ENCODE data around the gene MAP2K1.
"Not testable (repeated sequence)": the region's sequence is repeated elsewhere in the genome, so short reads cannot be mapped to it uniquely, and the experiment has no call there.

The MAP2K1 gene

GRCh38 chr15:66481107-66481856 lies 94.6 kb downstream of the MAP2K1 start:
- DNase-seq: no peak

GRCh38 chr15:66482539-66482938 lies 95.8 kb downstream of the MAP2K1 start:
- no peak for DNase-seq

GRCh38 chr15:66483131-66483566 lies 96.4 kb downstream of the MAP2K1 start:
- no peak for DNase-seq

GRCh38 chr15:66484539-66485112 lies 97.9 kb downstream of the MAP2K1 start:
- no peak for DNase-seq

- DNase-seq: no peak
Measured at GRCh38 chr15:66486887-66487286, 100.2 kb downstream of the MAP2K1 start.

GRCh38 chr15:66488525-66488924 lies 101.8 kb downstream of the MAP2K1 start:
- no peak for DNase-seq

- no peak for DNase-seq
Measured at GRCh38 chr15:66489179-66489791, 102.6 kb downstream of the MAP2K1 start.

- DNase-seq: no peak
Measured at GRCh38 chr15:66491846-66492245, 105.1 kb downstream of the MAP2K1 start.

- DNase-seq: no peak
Measured at GRCh38 chr15:66494262-66494661, 107.5 kb downstream of the MAP2K1 start.

GRCh38 chr15:66496951-66497501 lies 110.3 kb downstream of the MAP2K1 start:
- DNase-seq: no peak

- DNase-seq: peak; percentile 99
Measured at GRCh38 chr15:66497502-66498455, 111.1 kb downstream of the MAP2K1 start, which contains the start of gene SNAPC5. SNAPC5 (minus strand) TSS chr15:66497762; CDS start chr15:66497731, 31 bp downstream.

GRCh38 chr15:66498501-66499386 lies 112.0 kb downstream of the MAP2K1 start:
- DNase-seq: no peak

GRCh38 chr15:66500346-66500745 lies 113.6 kb downstream of the MAP2K1 start:
- DNase-seq: not testable (repeated sequence)

- no peak for DNase-seq
Measured at GRCh38 chr15:66502491-66502890, 115.8 kb downstream of the MAP2K1 start.

GRCh38 chr15:66503041-66503648 lies 116.4 kb downstream of the MAP2K1 start:
- DNase-seq: not testable (repeated sequence)

- DNase-seq: no peak
Measured at GRCh38 chr15:66503780-66504562, 117.3 kb downstream of the MAP2K1 start.

- peak; percentile 69 to 72 for DNase-seq
Measured at GRCh38 chr15:66504563-66505429, 118.1 kb downstream of the MAP2K1 start, which contains the start of the genes RPL4 and ZWILCH. RPL4 (minus strand) TSS chr15:66504855; CDS start chr15:66504790, 65 bp downstream. ZWILCH (plus strand) TSS chr15:66505326; CDS start chr15:66505339, 13 bp downstream.

- DNase-seq: no peak
Measured at GRCh38 chr15:66505430-66505811, 118.7 kb downstream of the MAP2K1 start.

- DNase-seq: no peak
Measured at GRCh38 chr15:66505818-66506217, 119.1 kb downstream of the MAP2K1 start.
